Measurements from ENCODE around the gene LRSAM1.

GRCh38 chr9:127539259-127539981 is 88.1 kb downstream of the LRSAM1 start:
- TF ChIP-seq CTCF (IDR thresholded peaks at IDR 0.05) (no peak), POLR2A (IDR thresholded peaks at IDR 0.05) (no peak), EP300 (IDR thresholded peaks at IDR 0.05) (no peak)
